Thyroid gland (tissue), 4 donors: Measurements from ENCODE around the gene TAF6.

Experiments used
- POLR2A ChIP-seq, 2 donors: fragments of 450-650 bp; IDR thresholded peaks; one replicate each; pipeline ENCODE4 v1.6.1; 2017; ENCODE audit warnings: antibody characterized with exemption in 2 of 2, mild to moderate bottlenecking in 2 of 2, moderate library complexity in 1 of 2
- TF ChIP-seq, protein P1 (sequence below), 6 experiments: fragments of 200-600 bp in 3 of 6; fragments of 450-650 bp in 3 of 6; sonication (generic) in 3 of 6; IDR thresholded peaks; one replicate each; pipeline ENCODE4 v1.5.1; 2016 to 2019; ENCODE audit warnings: antibody characterized with exemption in 6 of 6, mild to moderate bottlenecking in 2 of 6, inconsistent platforms in 1 of 6, moderate library complexity in 1 of 6

DNA sequence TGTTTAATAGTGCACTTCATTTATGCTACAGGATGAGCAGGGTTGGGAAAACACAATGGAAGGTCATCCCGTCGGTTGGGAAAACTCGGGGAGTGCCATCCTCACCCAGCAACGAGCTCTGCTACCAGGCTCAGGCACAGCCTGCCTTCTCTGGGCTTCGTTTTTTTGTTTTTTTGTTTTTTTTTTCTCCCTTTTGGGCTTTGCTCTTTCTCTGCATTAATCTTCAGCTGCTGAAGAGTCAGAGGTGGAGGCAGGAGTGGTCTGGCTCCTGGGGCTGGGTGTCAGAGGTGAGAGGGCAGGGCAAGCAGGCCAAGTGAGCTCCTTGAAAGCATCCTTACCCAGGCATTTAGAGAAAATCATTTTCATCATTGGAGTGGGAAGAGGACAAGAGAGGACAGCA, 49.2 kb downstream of the TAF6 start:
- TF ChIP-seq, protein P1, sequence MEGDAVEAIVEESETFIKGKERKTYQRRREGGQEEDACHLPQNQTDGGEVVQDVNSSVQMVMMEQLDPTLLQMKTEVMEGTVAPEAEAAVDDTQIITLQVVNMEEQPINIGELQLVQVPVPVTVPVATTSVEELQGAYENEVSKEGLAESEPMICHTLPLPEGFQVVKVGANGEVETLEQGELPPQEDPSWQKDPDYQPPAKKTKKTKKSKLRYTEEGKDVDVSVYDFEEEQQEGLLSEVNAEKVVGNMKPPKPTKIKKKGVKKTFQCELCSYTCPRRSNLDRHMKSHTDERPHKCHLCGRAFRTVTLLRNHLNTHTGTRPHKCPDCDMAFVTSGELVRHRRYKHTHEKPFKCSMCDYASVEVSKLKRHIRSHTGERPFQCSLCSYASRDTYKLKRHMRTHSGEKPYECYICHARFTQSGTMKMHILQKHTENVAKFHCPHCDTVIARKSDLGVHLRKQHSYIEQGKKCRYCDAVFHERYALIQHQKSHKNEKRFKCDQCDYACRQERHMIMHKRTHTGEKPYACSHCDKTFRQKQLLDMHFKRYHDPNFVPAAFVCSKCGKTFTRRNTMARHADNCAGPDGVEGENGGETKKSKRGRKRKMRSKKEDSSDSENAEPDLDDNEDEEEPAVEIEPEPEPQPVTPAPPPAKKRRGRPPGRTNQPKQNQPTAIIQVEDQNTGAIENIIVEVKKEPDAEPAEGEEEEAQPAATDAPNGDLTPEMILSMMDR (IDR thresholded peaks at IDR 0.05), result no peak
- no peak for TF ChIP-seq POLR2A (IDR thresholded peaks at IDR 0.05)
